ENCODE results near the gene ARL10.

Gene ARL10

GRCh38 chr5:176415240-176415951 lies 50.1 kb downstream of the ARL10 start:
- TF ChIP-seq ZNF121 (tag by site-specific recombination; IDR thresholded peaks at IDR 0.05) (peak; percentile 83), ZNF580 (tag by site-specific recombination; IDR thresholded peaks at IDR 0.05) (peak; percentile 30; the same call in 1 of the 2 replicates), SCRT1 (tag by site-specific recombination; IDR thresholded peaks at IDR 0.05; ENCODE audit: borderline replicate concordance) (no peak), ZNF639 (tag by site-specific recombination; IDR thresholded peaks at IDR 0.05) (peak; percentile 63; the same call in 1 of the 2 replicates)
- Histone ChIP-seq H3K4me1 (ENCODE audit: control insufficient read depth, insufficient read depth, low read length) (no peaks in the 10 kb centered on the region), H3K36me3 (ENCODE audit: control insufficient read depth in 2 of 2, insufficient read depth in 1 of 2, low read length in 2 of 2) (peaks cover 0 to 8% of the 10 kb centered on the region in 2 experiments; a peak in 1 of 3 replicates), H3K4me3 (ENCODE audit: low read depth, low read length) (peak overlapping the region; percentile 77), H3K9me3 (ENCODE audit: control insufficient read depth, insufficient read depth, low read depth, low read length) (no peaks in the 10 kb centered on the region), H3K27ac (ENCODE audit: extremely low read depth, low read depth, low read length) (no peak overlapping the region)
- CTCF ChIA-PET: interaction anchor here (0.6 to 5.2 kb wide), 9 partner anchors 9 to 1038 kb away, joined by 3 to 43 read pairs (median 3); partner anchors contain the start of genes FAF2 and RNF44
- POLR2A ChIA-PET: interaction anchor here (0.8 to 3.2 kb wide), 4 partner anchors 9 to 122 kb away, joined by 3 to 14 read pairs (median 8); partner anchors contain the start of genes FAF2 and RNF44

- H3K4me3 ChIP-seq (ENCODE audit: low read depth, low read length): peak within 1 kb of the TSS; percentile 77
- H3K36me3 ChIP-seq (ENCODE audit: control insufficient read depth in 2 of 2, insufficient read depth in 1 of 2, low read length in 2 of 2): peaks cover 0 to 5% of the 10 kb centered on the region in 2 experiments; a peak in 1 of 3 replicates
- H3K27ac ChIP-seq (ENCODE audit: extremely low read depth, low read depth, low read length): peak within 1 kb of the TSS; percentile 66; the same call in 1 of the 2 replicates
- no peaks in the 10 kb centered on the region for H3K9me3 ChIP-seq (ENCODE audit: control insufficient read depth, insufficient read depth, low read depth, low read length)
- ChIA-PET CTCF (interaction anchor here (0.5 to 5.2 kb wide), 17 partner anchors 10 to 254 kb away, joined by 3 to 43 read pairs (median 3); partner anchors contain the start of genes FAF2 and RNF44), POLR2A (interaction anchor here (0.8 to 3.2 kb wide), 6 partner anchors 10 to 244 kb away, joined by 3 to 14 read pairs (median 5); partner anchors contain the start of genes FAF2 and RNF44)
- no peaks in the 10 kb centered on the region for H3K4me1 ChIP-seq (ENCODE audit: control insufficient read depth, insufficient read depth, low read length)
- TF ChIP-seq ZNF398 (tag by site-specific recombination; IDR thresholded peaks at IDR 0.05): 0 out of 2 replicates have a peak, but pooled peaks have one; percentile 20
- no peak for TF ChIP-seq ZBTB21 (tag by site-specific recombination; IDR thresholded peaks at IDR 0.05)
- TF ChIP-seq ZNF114 (tag by site-specific recombination; IDR thresholded peaks at IDR 0.05): no peak
- TF ChIP-seq ZNF580 (tag by site-specific recombination; IDR thresholded peaks at IDR 0.05): no peak
- peak; percentile 83 for TF ChIP-seq KLF10 (tag by site-specific recombination; IDR thresholded peaks at IDR 0.05)
- no peak for TF ChIP-seq ZBTB49 (tag by site-specific recombination; IDR thresholded peaks at IDR 0.05; ENCODE audit: low read depth)
- TF ChIP-seq SP7 (tag by site-specific recombination; IDR thresholded peaks at IDR 0.05): no peak
- peak; percentile 56 for TF ChIP-seq SETDB1 (IDR thresholded peaks at IDR 0.05; ENCODE audit: insufficient read length, low read length)
- TF ChIP-seq ZSCAN30 (tag by site-specific recombination; IDR thresholded peaks at IDR 0.05): peak; percentile 50; the same call in 1 of the 2 replicates
- TF ChIP-seq GLIS2 (tag by site-specific recombination; IDR thresholded peaks at IDR 0.05): peak; percentile 66; the same call in 1 of the 2 replicates
- TF ChIP-seq ZBTB17 (tag by site-specific recombination; IDR thresholded peaks at IDR 0.05): peak; percentile 18; the same call in 1 of the 2 replicates
- TF ChIP-seq ZNF677 (tag by site-specific recombination; IDR thresholded peaks at IDR 0.05): 0 out of 2 replicates have a peak, but pooled peaks have one; percentile 34
- no peak for TF ChIP-seq PRDM4 (tag by site-specific recombination; IDR thresholded peaks at IDR 0.05)
- TF ChIP-seq ZNF223 (tag by site-specific recombination; IDR thresholded peaks at IDR 0.05): no peak
- TF ChIP-seq ZNF610 (tag by site-specific recombination; IDR thresholded peaks at IDR 0.05; ENCODE audit: borderline replicate concordance): 0 out of 2 replicates have a peak, but pooled peaks have one; percentile 45
- peak; percentile 55; the same call in 1 of the 2 replicates for TF ChIP-seq ZNF600 (tag by site-specific recombination; IDR thresholded peaks at IDR 0.05)
Measured at GRCh38 chr5:176415952-176416924, 51.0 kb downstream of the ARL10 start, which contains the start of gene CLTB. TSS of gene CLTB (minus strand) at chr5:176416539. CDS start at chr5:176416363, 176 bp downstream.

Measured in HEK293 (cell line).